ENCODE measurements around the gene PRSS2. TPM values are rescaled to one million over a fixed set of nuclear protein-coding genes. Genes with fewer than 3 reads are reported as not detected.

The PRSS2 gene
- total RNA-seq, 4 donors from 2014 or later = 1.2 TPM; not detected in 3

DNA sequence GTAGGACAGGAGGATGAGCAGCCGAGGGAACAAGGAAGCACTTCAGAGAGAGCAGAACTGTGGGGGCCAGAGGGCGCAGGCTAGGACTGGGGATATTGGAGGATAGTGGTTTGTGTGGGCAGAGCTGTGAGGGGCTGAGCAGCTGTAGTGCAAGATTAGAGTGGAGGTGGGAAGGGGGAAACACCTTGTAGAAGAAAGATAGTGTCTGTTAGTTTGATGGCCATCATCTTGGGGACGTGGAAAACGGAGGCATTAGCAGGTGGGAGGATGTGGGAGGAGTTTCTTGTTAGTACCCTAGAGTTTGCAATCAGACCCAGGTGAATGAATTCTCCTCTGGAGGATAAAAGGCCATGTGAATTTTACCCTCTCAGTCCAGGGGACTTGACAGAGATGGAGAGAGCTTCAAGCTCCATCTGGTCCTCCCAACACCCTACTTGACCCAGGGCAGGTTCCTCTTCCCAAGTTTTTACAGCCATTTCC, 34.0 kb downstream of the PRSS2 start:
- TF ChIP-seq, protein P1, sequence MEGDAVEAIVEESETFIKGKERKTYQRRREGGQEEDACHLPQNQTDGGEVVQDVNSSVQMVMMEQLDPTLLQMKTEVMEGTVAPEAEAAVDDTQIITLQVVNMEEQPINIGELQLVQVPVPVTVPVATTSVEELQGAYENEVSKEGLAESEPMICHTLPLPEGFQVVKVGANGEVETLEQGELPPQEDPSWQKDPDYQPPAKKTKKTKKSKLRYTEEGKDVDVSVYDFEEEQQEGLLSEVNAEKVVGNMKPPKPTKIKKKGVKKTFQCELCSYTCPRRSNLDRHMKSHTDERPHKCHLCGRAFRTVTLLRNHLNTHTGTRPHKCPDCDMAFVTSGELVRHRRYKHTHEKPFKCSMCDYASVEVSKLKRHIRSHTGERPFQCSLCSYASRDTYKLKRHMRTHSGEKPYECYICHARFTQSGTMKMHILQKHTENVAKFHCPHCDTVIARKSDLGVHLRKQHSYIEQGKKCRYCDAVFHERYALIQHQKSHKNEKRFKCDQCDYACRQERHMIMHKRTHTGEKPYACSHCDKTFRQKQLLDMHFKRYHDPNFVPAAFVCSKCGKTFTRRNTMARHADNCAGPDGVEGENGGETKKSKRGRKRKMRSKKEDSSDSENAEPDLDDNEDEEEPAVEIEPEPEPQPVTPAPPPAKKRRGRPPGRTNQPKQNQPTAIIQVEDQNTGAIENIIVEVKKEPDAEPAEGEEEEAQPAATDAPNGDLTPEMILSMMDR (IDR thresholded peaks at IDR 0.05) = no peak
- no peak for TF ChIP-seq POLR2A (IDR thresholded peaks at IDR 0.05)
- 63 to 70% methylated on average over 4 of the region's 4 CpGs for WGBS, 2 donors
- intact Hi-C loops (cut with DNase I; ENCODE audit: low total_unique reads) = no loop called here
- DNase-seq (ENCODE audit: low spot score in 2 of 2) = no peak
- no peak overlapping the region for H3K4me3 ChIP-seq (ENCODE audit: low read depth, poor library complexity, severe bottlenecking)

DNA sequence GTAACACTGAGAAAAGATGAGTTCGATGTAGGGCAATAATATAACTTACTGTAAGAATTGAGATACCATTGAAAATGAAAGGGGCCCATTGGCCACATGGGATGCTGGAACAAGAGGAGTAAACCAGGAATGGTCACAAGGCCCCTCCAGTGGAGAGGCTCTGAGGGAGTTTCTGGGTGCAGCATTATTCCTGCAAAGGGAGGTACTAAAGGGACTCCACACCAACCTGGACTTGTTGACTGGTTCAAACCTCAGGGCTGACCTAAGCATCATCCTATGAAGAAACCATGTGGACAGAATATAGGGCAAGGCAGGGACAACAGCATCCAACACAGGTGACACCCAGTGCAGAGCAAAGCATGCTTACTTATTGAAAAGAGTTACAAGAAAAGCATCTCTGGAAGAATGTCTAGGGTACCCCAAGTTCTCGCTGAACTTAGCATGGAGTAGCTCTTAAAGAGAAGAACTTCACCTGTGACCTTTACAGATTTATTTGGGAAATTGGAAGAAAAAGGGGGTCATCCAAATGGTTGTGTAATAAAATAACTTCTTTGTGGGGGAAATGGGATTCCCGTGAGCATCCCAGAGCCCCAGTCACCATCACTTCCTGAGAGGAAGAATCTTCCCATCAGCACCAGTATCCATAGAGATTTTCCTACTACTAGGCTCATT, 34.7 kb downstream of the PRSS2 start:
- intact Hi-C loops (cut with DNase I; ENCODE audit: low total_unique reads) = no loop called here
- TF ChIP-seq, protein P1 (IDR thresholded peaks at IDR 0.05) = no peak
- no peak for TF ChIP-seq POLR2A (IDR thresholded peaks at IDR 0.05)
- WGBS, 2 donors = 84 to 86% methylated on average over 3 of the region's 3 CpGs
- no peak for DNase-seq (ENCODE audit: low spot score in 2 of 2)
- no peak overlapping the region for H3K4me3 ChIP-seq (ENCODE audit: low read depth, poor library complexity, severe bottlenecking)

DNA sequence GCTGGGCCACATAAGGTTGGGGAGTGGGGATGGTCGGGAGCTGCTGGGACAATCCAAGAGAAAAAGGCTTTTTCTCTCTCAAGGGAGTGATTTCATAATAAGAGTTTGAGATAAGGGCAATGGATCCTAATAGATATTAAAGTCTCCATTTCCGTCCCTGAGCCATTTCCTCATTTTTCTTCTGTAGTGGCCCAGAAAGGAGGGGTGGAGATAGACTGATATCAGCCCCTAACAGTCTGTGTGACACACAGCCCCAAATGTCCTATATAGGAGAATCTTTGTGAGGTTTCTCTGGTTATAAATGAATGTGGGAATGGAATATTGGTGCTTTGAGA, 35.2 kb downstream of the PRSS2 start:
- intact Hi-C loops (cut with DNase I; ENCODE audit: low total_unique reads) = no loop called here
- 58% methylated on average over 2 of the region's 2 CpGs for WGBS, 2 donors
- H3K4me3 ChIP-seq (ENCODE audit: low read depth, poor library complexity, severe bottlenecking) = no peak overlapping the region
- no peak for TF ChIP-seq POLR2A (IDR thresholded peaks at IDR 0.05)
- TF ChIP-seq, protein P1 (IDR thresholded peaks at IDR 0.05) = no peak
- no peak for DNase-seq (ENCODE audit: low spot score in 2 of 2)

DNA sequence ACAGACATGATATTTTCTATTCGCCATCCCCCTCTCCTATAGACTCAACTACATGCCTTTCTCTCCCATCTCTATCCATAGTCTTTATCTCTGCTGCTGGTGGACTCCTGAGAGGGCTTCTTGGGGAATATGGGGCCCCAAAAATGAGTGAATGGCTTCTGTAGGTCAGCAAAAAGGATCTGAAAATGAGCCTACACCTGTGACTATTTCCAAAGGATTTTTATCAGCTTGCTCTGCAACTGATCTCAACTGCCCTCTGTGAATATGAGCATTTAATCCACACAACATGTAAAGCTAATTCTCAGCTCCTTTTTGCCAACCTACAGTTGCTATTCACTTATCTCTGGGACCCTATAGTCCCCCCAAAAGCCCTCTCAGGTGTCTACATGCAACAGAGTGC, 36.2 kb downstream of the PRSS2 start:
- TF ChIP-seq, protein P1 (IDR thresholded peaks at IDR 0.05) = no peak
- TF ChIP-seq POLR2A (IDR thresholded peaks at IDR 0.05) = no peak
- 83 to 93% methylated on average over 1 of the region's 1 CpG for WGBS, 2 donors
- intact Hi-C loops (cut with DNase I; ENCODE audit: low total_unique reads) = no loop called here
- no peak overlapping the region for H3K4me3 ChIP-seq (ENCODE audit: low read depth, poor library complexity, severe bottlenecking)
- DNase-seq (ENCODE audit: low spot score in 2 of 2) = no peak

DNA sequence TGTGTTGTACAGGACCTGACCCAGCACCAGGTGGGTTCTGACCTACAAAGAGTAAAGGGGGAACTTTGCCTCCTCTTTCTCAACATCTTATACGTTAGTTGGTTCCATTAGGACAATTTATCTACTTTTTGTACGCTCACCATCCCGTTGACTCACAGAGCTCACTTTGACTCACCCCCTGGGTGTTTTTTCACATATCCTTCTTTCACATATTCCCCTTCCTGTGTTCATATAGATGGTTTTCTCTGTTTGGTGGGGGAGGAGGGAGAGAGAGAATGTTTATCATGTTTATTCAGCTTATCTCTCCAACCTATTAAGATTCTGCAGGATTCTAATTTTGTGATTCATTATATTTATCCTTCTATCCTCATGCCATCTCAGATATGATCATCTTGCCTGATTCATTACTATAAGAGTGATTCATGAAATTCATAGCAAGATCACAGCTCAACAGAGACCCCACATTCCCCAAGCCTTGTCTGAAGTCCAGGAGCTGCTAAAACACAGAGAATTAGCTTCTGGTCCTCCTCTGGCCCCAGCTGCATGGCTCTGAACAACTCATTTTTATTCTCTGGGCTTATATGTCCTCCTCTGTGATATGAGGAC, 37.2 kb downstream of the PRSS2 start:
- intact Hi-C loops (cut with DNase I; ENCODE audit: low total_unique reads) = no loop called here
- no peak for TF ChIP-seq POLR2A (IDR thresholded peaks at IDR 0.05)
- TF ChIP-seq, protein P1 (IDR thresholded peaks at IDR 0.05) = no peak
- no peak overlapping the region for H3K4me3 ChIP-seq (ENCODE audit: low read depth, poor library complexity, severe bottlenecking)
- WGBS, 2 donors = 62 to 63% methylated on average over 3 of the region's 3 CpGs
- DNase-seq (ENCODE audit: low spot score in 2 of 2) = no peak

DNA sequence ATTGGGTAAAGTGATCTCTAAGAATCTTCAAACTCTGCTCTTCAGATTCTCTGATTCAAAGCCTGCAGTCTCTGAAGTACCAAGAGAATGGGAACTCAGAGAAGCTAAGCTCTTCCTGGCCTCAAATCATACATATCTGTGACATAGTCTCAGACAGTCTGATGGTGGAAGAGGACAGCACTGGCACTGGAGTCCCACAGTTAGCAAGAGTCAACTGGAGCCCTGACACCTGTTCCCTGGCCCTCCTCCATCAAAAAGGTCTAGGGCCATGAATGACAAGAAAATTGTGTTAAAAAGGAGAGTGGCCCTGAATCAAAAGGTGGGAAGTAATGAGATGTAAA, 37.7 kb downstream of the PRSS2 start:
- TF ChIP-seq, protein P1 (IDR thresholded peaks at IDR 0.05) = no peak
- no peak for TF ChIP-seq POLR2A (IDR thresholded peaks at IDR 0.05)
- DNase-seq (ENCODE audit: low spot score in 2 of 2) = no peak
- no peak overlapping the region for H3K4me3 ChIP-seq (ENCODE audit: low read depth, poor library complexity, severe bottlenecking)
- intact Hi-C loops (cut with DNase I; ENCODE audit: low total_unique reads) = no loop called here

Data from lower leg skin (tissue), 4 donors.